Brain microvascular endothelial cell (primary cell): ENCODE measurements around the gene CNTNAP2.

Experiments used
- DNase-seq: peaks from one replicate; pipeline ENCODE4 v3.0.0-alpha.2; 2020
- H3K27ac ChIP-seq: fragments of 250-450 bp; sonication (Bioruptor Pico); 2 replicates; pipeline ENCODE4 v1.5.1; 2020; ENCODE audit warnings: mild to moderate bottlenecking, moderate library complexity
- H3K27me3 ChIP-seq: fragments of 250-450 bp; sonication (Bioruptor Pico); replicated peaks from 2 replicates; pipeline ENCODE4 v1.5.1; 2020; ENCODE audit warnings: mild to moderate bottlenecking
- H3K36me3 ChIP-seq: fragments of 250-450 bp; sonication (Bioruptor Pico); replicated peaks from 2 replicates; pipeline ENCODE4 v1.5.1; 2020; ENCODE audit warnings: mild to moderate bottlenecking
- H3K4me3 ChIP-seq: 2 replicates; pipeline ENCODE4 v1.5.1; 2011; ENCODE audit warnings: low read depth, mild to moderate bottlenecking, control low read depth, low read length, moderate library complexity
- in situ Hi-C: cut with HindIII; loops from 2 replicates; pipeline ENCODE4 v1.10.0; 2017; ENCODE audit warnings: low sequenced_read_pairs, low pct_ligation_motif_present
- TF ChIP-seq, protein P1 (sequence below): IDR thresholded peaks from 2 replicates; pipeline ENCODE4 v1.5.1; 2011; ENCODE audit warnings: low read depth, mild to moderate bottlenecking, moderate library complexity, low read length, control low read depth, inconsistent platforms; ENCODE audit errors: missing control alignments

CNTNAP2 gene

DNA sequence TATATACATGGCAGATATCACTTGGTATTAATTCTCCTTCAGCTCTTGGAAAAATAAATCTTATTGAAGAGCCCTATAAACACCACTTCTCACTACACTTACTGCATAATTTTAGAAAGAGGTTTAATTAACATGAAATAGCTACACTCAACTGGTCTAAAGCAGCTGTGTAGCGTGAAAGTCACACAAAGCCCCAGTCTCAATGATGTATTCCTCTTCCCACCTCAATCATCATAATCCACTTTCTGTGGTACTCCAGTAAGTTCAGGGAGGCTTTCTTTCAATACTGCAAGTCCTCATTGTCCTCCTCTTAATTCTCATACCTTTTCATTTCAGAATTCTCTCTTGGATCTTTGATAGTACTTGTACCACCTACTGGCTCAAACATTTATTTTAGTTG, 688.0 kb downstream of the CNTNAP2 start:
- no peaks in the 10 kb centered on the region for H3K27me3 ChIP-seq
- no peak for DNase-seq
- in situ Hi-C loops = no loop called here
- no peak overlapping the region for H3K4me3 ChIP-seq
- H3K27ac ChIP-seq = no peak overlapping the region
- H3K36me3 ChIP-seq = no peaks in the 10 kb centered on the region
- TF ChIP-seq, protein P1, sequence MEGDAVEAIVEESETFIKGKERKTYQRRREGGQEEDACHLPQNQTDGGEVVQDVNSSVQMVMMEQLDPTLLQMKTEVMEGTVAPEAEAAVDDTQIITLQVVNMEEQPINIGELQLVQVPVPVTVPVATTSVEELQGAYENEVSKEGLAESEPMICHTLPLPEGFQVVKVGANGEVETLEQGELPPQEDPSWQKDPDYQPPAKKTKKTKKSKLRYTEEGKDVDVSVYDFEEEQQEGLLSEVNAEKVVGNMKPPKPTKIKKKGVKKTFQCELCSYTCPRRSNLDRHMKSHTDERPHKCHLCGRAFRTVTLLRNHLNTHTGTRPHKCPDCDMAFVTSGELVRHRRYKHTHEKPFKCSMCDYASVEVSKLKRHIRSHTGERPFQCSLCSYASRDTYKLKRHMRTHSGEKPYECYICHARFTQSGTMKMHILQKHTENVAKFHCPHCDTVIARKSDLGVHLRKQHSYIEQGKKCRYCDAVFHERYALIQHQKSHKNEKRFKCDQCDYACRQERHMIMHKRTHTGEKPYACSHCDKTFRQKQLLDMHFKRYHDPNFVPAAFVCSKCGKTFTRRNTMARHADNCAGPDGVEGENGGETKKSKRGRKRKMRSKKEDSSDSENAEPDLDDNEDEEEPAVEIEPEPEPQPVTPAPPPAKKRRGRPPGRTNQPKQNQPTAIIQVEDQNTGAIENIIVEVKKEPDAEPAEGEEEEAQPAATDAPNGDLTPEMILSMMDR = no peak

DNA sequence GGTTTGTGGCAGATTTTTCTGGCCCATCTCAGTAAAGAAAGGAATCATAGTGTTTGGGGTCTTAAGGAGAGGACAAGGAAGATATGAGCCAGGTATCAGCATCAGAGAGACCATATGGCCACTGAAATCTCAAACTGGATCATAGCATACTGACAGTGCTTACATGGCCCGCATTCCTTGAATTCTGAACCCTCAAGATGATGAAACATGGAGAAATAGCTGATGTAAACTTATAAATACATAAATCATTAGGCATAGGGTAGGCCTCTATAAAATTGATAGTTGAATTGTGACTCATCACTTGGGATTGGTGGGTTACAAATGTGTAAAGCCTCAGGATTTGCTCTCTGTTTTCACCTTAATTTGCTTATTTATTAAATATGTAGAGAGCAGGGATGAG, 688.5 kb downstream of the CNTNAP2 start:
- Histone ChIP-seq H3K27ac (no peak overlapping the region), H3K4me3 (no peak overlapping the region), H3K27me3 (no peaks in the 10 kb centered on the region), H3K36me3 (no peaks in the 10 kb centered on the region)
- TF ChIP-seq, protein P1 = no peak
- in situ Hi-C loops = no loop called here
- DNase-seq = no peak

GRCh38 chr7:146826329-146826728, 709.7 kb downstream of the CNTNAP2 start:
- Histone ChIP-seq H3K4me3 (no peak overlapping the region), H3K27me3 (no peaks in the 10 kb centered on the region), H3K27ac (no peak overlapping the region), H3K36me3 (no peaks in the 10 kb centered on the region)
- DNase-seq = no peak
- in situ Hi-C loops = no loop called here
- TF ChIP-seq, protein P1 = no peak

DNA sequence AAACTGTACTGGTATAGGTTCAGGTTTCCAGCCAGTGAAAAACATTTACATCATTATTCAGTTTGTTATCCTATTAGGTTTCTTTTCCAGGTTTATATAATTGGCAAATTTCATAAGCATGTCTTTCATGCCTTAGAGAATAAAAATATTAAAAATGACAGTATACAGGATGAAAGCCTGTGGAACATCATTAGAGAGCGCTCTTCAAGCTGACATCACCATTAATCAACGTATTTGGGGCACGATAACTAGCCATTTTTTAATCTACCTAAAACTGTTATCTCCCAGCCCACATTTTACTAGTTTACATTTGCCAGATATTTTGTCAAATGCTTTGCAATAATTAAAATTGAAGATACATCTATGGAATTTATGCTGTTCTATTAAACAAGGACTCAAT, 714.1 kb downstream of the CNTNAP2 start:
- H3K27ac ChIP-seq = no peak overlapping the region
- DNase-seq = no peak
- H3K27me3 ChIP-seq = no peaks in the 10 kb centered on the region
- H3K4me3 ChIP-seq = no peak overlapping the region
- H3K36me3 ChIP-seq = no peaks in the 10 kb centered on the region
- in situ Hi-C loops = no loop called here
- TF ChIP-seq, protein P1 = no peak

DNA sequence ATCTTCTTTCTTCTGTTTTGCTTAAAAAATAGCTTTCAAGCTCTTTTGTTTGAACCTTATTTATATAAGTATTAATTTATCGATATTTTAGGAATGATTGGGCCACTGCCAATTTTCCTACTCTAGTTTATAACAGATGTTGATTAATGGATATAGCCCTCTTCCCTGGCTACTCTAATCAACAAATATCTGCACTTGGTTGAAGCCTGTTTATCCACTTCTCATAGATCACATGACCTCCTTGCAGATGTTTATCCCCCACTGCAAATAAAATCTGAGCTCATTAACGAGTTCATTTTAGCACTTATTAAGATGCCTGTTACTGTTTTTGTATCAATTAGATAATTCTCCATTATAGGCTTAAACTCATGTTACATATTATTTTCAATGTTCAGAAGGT, 715.3 kb downstream of the CNTNAP2 start:
- in situ Hi-C loops = no loop called here
- TF ChIP-seq, protein P1 = no peak

DNA sequence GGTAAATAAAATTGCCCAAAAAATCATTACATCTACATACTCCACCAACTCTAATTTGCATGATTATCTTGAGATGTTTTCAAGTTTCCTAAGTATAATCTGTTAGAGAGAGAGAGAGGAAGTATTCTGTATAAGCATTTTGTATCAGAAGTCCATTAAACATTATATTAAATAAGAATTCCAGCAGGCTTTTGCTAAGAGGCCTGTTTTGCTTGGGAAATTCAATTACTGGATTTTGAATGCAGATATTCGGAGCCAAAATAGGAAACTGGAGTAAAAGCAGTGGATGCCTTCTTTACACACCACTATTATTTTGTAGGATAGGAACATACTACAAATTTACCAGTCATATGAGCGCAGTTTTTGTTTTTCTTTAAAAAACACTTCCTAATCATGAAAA, 727.8 kb downstream of the CNTNAP2 start:
- DNase-seq = no peak
- no peak overlapping the region for H3K27ac ChIP-seq
- H3K36me3 ChIP-seq = no peaks in the 10 kb centered on the region
- TF ChIP-seq, protein P1 = no peak
- no peak overlapping the region for H3K4me3 ChIP-seq
- no peaks in the 10 kb centered on the region for H3K27me3 ChIP-seq
- in situ Hi-C loops = no loop called here

More for the DNA sequence above, 715.3 kb downstream of the CNTNAP2 start:
- no peak for DNase-seq
- H3K36me3 ChIP-seq = no peaks in the 10 kb centered on the region
- H3K4me3 ChIP-seq = no peak overlapping the region
- no peaks in the 10 kb centered on the region for H3K27me3 ChIP-seq
- no peak overlapping the region for H3K27ac ChIP-seq
